NCI-H2196 (cell line): ENCODE measurements around the gene PNLDC1.
"Not testable (repeated sequence)": the region's sequence is repeated elsewhere in the genome, so short reads cannot be mapped to it uniquely, and the experiment has no call there.

Experiments
- DNase-seq: peaks from one replicate; lab custom pipeline; 2025; ENCODE audit not compliant: unreplicated experiment; lab: John Stamatoyannopoulos, UW

Gene PNLDC1

DNA sequence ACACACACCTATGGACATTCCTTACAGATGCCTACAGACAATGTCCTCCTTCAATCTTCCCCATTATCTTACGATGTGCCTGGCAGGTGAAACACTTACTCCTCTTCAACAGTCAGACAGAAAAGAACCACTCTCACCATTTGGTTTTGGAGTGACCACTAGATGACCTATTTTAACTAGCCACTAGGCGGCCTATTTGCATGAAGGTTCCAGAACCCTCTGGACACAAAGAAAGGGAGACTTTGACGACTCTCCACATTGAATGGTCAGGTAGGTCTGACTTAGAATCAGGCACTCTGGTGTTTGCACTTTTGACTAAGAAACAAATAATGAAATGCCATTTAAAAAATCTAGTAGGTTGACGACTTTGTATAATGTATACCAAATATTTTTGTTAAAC is 42.0 kb downstream of the PNLDC1 start:
- no peak for DNase-seq

DNA sequence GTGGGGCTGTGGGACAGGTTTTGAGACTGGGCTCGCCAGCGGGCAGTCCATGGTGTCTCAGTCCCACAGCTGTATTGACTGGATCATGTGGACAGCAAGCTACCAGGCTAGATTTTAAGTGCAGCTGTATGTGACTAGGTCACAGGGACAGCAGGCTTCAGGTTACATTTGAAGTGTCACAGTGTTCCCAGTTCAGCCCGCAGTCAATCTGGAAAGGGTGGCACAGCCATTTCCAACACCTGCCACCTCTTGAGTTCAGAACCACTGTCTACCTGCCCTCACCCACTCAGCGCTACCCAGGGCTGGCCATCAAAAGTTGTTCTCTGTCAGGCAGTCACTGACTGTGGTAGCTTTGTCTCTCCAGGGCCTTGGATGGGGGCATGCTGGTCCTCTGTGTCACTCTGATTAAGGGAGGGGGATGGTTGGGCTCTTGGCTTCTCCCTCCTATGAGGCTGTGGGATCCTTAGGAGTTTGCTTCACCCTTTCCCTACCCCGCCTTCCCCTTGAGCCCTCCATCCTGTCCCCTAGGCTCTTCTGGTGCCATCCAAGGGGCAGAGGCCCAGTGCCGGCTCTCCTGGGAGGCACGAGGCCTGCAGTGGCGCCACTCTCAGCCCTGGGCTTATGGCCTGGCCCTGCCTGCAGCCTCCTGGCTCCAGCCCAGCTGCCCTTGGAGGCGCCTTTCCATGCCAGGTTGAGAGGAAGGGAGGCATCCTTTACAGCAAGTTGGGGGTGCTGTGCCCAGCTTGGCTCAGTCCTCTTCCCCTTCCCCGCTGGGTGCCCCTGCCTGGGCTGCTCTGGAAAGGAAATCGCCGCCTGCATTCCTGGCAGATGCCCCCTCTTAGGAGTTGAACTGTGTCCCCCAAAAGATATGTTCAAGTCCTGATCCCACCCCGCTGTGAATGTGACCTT is 44.9 kb downstream of the PNLDC1 start:
- DNase-seq: peak; percentile 10

GRCh38 chr6:159848552-159848951 is 48.5 kb downstream of the PNLDC1 start:
- DNase-seq: not testable (repeated sequence)

- DNase-seq: not testable (repeated sequence)
These were observed 49.8 kb downstream of the PNLDC1 start for GRCh38 chr6:159849851-159850250.

- no peak for DNase-seq
These were observed 52.8 kb downstream of the PNLDC1 start for GRCh38 chr6:159852877-159853276.

GRCh38 chr6:159853754-159854153 is 53.7 kb downstream of the PNLDC1 start:
- no peak for DNase-seq

- DNase-seq: no peak
These were observed 54.9 kb downstream of the PNLDC1 start for GRCh38 chr6:159854959-159855358.

DNA sequence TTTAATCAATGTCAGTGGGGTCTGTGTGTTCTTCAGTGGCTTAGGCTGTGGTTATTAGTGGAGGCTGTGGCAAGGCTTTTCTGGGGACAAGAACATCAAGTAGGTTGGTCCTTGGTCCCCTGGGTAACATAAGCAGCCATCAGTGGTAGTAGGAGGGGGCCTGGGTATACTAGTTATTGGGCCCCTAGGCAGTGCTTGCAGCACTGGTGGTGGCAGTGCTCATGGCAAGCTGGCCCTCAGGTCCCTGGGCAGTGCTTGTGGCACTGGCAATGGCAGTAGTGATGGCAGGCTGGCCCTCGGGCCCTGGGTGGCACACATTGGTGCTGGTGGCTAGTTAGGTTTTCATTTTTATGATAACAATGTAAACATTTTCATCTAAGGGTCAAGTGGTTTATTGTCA is 58.2 kb downstream of the PNLDC1 start:
- no peak for DNase-seq

GRCh38 chr6:159860482-159860881 is 60.4 kb downstream of the PNLDC1 start:
- DNase-seq: no peak

- no peak for DNase-seq
These were observed 62.0 kb downstream of the PNLDC1 start for GRCh38 chr6:159862103-159862502.

DNA sequence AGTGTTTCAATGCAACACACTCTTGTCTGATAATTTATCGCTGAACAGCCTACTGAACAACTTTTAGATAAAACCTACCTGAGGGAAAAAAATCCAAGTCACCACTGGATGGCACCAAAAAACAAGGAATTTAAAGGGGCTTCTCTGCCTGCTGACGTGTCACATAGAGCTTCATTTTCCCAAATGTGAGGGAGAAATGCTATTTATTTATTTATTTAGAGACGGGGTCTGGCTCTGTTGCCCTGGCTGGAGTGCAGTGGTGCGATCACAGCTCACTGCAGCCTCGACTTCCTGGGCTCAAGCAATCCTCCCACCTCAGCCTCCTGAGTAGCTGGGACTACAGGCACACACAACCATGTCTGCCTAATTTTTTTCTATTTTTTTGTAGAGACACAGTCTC is 63.3 kb downstream of the PNLDC1 start:
- peak; percentile 9 for DNase-seq

DNA sequence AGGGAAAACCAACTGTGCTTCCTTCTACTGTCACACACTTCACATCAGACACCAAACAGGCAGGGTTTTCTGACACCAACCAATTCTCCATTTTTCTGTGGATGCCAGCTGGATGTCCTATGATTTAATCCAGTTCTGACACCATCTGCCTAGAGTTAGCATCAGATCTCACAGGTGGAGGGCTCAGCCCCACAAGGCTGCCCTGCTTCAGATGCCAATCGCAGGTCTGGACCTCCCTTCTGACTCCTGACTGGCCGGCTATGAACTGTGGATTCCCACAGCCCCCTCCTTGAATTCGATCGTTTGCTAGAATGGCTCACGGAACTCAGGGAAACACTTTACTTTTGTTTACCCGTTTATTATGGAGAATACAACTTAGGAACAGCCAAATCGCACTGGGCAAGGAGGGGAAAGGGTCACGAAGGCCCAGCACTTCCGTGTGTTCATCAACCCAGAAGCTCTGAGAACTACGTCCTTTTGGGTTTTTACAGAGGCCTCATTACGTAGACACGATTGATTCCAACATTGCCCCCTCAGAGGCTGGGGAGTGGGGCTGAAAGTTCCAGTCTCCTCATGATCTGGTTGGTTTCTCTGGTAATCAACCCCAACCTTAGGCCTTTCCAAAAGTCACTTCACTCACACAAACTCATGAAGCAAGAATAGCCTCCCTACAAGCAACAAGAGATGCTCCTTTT is 65.3 kb downstream of the PNLDC1 start:
- no peak for DNase-seq

GRCh38 chr6:159866286-159867247 is 66.5 kb downstream of the PNLDC1 start:
- no peak for DNase-seq
